GM23338 (cell line): ENCODE results near the gene TICRR. TPM values are rescaled to one million over a fixed set of nuclear protein-coding genes. Genes with fewer than 3 reads are reported as not detected.

Experiments
- ATAC-seq: fragments of 200-7000 bp; cut with Tn5 transposase; 3 replicates; pipeline ENCODE4 v1.9.1; 2020
- DNase-seq: peaks from one replicate; pipeline ENCODE4 v3.0.0-alpha.2; 2015; ENCODE audit warnings: low spot score
- H2AFZ ChIP-seq: fragments of 200-600 bp; sonication (generic); 2 replicates; pipeline ENCODE4 v1.8.0; 2016; ENCODE audit warnings: antibody characterized with exemption, mild to moderate bottlenecking, moderate library complexity
- H3F3A ChIP-seq: fragments of 200-600 bp; sonication (generic); replicated peaks from 2 replicates; pipeline ENCODE4 v1.8.0; 2017; ENCODE audit warnings: antibody characterized with exemption, mixed run types, low read depth
- H3K27ac ChIP-seq: fragments of 200-600 bp; sonication (generic); 2 replicates; pipeline ENCODE4 v1.6.1; 2016; ENCODE audit warnings: low read depth
- H3K27me3 ChIP-seq: fragments of 200-600 bp; sonication (generic); 2 replicates; pipeline ENCODE4 v1.8.0; 2016; ENCODE audit warnings: mild to moderate bottlenecking, mixed run types, moderate library complexity; ENCODE audit not compliant: insufficient read depth
- H3K36me3 ChIP-seq: fragments of 200-600 bp; sonication (generic); 2 replicates; pipeline ENCODE4 v1.8.0; 2016; ENCODE audit warnings: mild to moderate bottlenecking; ENCODE audit not compliant: insufficient read depth
- H3K4me1 ChIP-seq: fragments of 200-600 bp; sonication (generic); 2 replicates; pipeline ENCODE4 v1.8.0; 2016; ENCODE audit warnings: mild to moderate bottlenecking, moderate library complexity; ENCODE audit not compliant: insufficient read depth
- H3K4me2 ChIP-seq: fragments of 200-600 bp; sonication (generic); 2 replicates; pipeline ENCODE4 v1.7.1; 2017; ENCODE audit warnings: mixed run types
- H3K4me3 ChIP-seq: fragments of 200-600 bp; sonication (generic); 2 replicates; pipeline ENCODE4 v1.6.1; 2016; ENCODE audit warnings: mixed run types
- H3K79me2 ChIP-seq: fragments of 200-600 bp; sonication (generic); replicated peaks from 2 replicates; pipeline ENCODE4 v1.8.0; 2017; ENCODE audit warnings: mild to moderate bottlenecking; ENCODE audit not compliant: insufficient read depth
- H3K9me2 ChIP-seq: fragments of 200-600 bp; sonication (generic); 2 replicates; pipeline ENCODE4 v1.8.0; 2017; ENCODE audit not compliant: insufficient read depth
- H4K20me1 ChIP-seq: fragments of 200-600 bp; sonication (generic); replicated peaks from 2 replicates; pipeline ENCODE4 v1.8.0; 2017; ENCODE audit warnings: mild to moderate bottlenecking; ENCODE audit not compliant: insufficient read depth
- H3K27ac Mint-ChIP-seq: 2 replicates; pipeline ENCODE4 v1.8.0; 2020; ENCODE audit warnings: inconsistent platforms, mild to moderate bottlenecking, moderate library complexity, mixed read lengths
- H3K27me3 Mint-ChIP-seq: 3 replicates; pipeline ENCODE4 v1.8.0; 2022; ENCODE audit warnings: low read depth, mild to moderate bottlenecking, moderate library complexity, mixed read lengths, inconsistent platforms; ENCODE audit not compliant: insufficient read depth, poor library complexity
- H3K36me3 Mint-ChIP-seq: 3 replicates; pipeline ENCODE4 v1.8.0; 2021; ENCODE audit warnings: low read depth, mild to moderate bottlenecking, inconsistent platforms, moderate library complexity, mixed read lengths
- H3K4me1 Mint-ChIP-seq: 3 replicates; pipeline ENCODE4 v1.8.0; 2020; ENCODE audit warnings: mild to moderate bottlenecking, inconsistent platforms, mixed read lengths
- H3K4me3 Mint-ChIP-seq: 3 replicates; pipeline ENCODE4 v1.8.0; 2021; ENCODE audit warnings: moderate library complexity, mild to moderate bottlenecking, inconsistent platforms, mixed read lengths
- H3K9me3 Mint-ChIP-seq: 3 replicates; pipeline ENCODE4 v1.8.0; 2020; ENCODE audit warnings: moderate library complexity, mild to moderate bottlenecking, inconsistent platforms, mixed read lengths
- CREB1 ChIP-seq: fragments of 250-450 bp; sonication (Bioruptor Pico); IDR thresholded peaks from 2 replicates; pipeline ENCODE4 v1.5.0; 2020; ENCODE audit warnings: low read depth, mild to moderate bottlenecking, moderate library complexity
- CTCF ChIP-seq, 2 experiments: fragments of 200-600 bp in 1 of 2; sonication (generic) in 1 of 2; conservative IDR thresholded peaks; 2 replicates each; pipeline versions ENCODE4 v1.5.1 to v1.6.1; 2016 to 2017; ENCODE audit warnings: antibody characterized with exemption in 2 of 2, low read depth in 2 of 2, mild to moderate bottlenecking in 2 of 2, moderate library complexity in 1 of 2
- EZH2 ChIP-seq: fragments of 200-600 bp; sonication (generic); IDR thresholded peaks from one replicate; pipeline ENCODE4 v1.8.0; 2017; ENCODE audit warnings: antibody characterized with exemption, mild to moderate bottlenecking, low read depth; ENCODE audit not compliant: unreplicated experiment
- JUNB ChIP-seq: IDR thresholded peaks from one replicate; pipeline ENCODE4 v1.6.1; 2016; ENCODE audit warnings: antibody characterized with exemption; ENCODE audit not compliant: unreplicated experiment
- NANOG ChIP-seq: IDR thresholded peaks from 2 replicates; pipeline ENCODE4 v1.6.1; 2016; ENCODE audit warnings: antibody characterized with exemption, borderline replicate concordance
- POLR2AphosphoS5 ChIP-seq: IDR thresholded peaks from 2 replicates; pipeline ENCODE4 v1.6.1; 2016; ENCODE audit warnings: antibody characterized with exemption, low read depth
- REST ChIP-seq: IDR thresholded peaks from one replicate; pipeline ENCODE4 v1.6.1; 2018; ENCODE audit warnings: antibody characterized with exemption; ENCODE audit not compliant: unreplicated experiment
- ZNF114 ChIP-seq: fragments of 250-450 bp; sonication (Bioruptor Pico); IDR thresholded peaks from 2 replicates; pipeline ENCODE4 v1.5.0; 2020; ENCODE audit warnings: mild to moderate bottlenecking, moderate library complexity
- ZNF331 ChIP-seq: fragments of 250-450 bp; sonication (Bioruptor Pico); IDR thresholded peaks from 2 replicates; pipeline ENCODE4 v1.5.0; 2020; ENCODE audit warnings: low read depth, mild to moderate bottlenecking, moderate library complexity
- polyA plus RNA-seq: library from polyadenylated mRNA; unstranded; fragments of >200 nt; fragmentation: Nextera tagmentation; extraction: Ambion mirVana; gene quantifications from 2 replicates; pipeline ENCODE4 v1.2.1, GENCODE V29; 2016
- total RNA-seq: library from RNA; depleted of rRNA; stranded (reverse); fragments of >200 nt; shearing (Covaris generic); gene quantifications from 2 replicates; pipeline ENCODE4 v1.2.3, GENCODE V29; 2014
- TF ChIP-seq, protein P1 (sequence below): fragments of 250-450 bp; sonication (Bioruptor Pico); IDR thresholded peaks from 2 replicates; pipeline ENCODE4 v1.5.0; 2020; ENCODE audit warnings: mild to moderate bottlenecking, moderate library complexity

TICRR gene
- total and polyA plus RNA-seq, 2 experiments from 2014 or later, result 11.2 to 42.3 TPM

GRCh38 chr15:89611317-89611716, 36.0 kb downstream of the TICRR start:
- H2AFZ ChIP-seq, result no peak overlapping the region
- H3F3A ChIP-seq, result no peaks in the 10 kb centered on the region
- DNase-seq (no peak), ATAC-seq (no peak)
- no peaks in the 10 kb centered on the region for H3K9me3 Mint-ChIP-seq
- H3K4me1 ChIP-seq, result no peaks in the 10 kb centered on the region
- H3K27me3 ChIP-seq, result no peaks in the 10 kb centered on the region
- no peaks in the 10 kb centered on the region for H3K9me2 ChIP-seq
- H3K4me1 Mint-ChIP-seq, result no peaks in the 10 kb centered on the region
- no peak overlapping the region for H3K27ac ChIP-seq
- no peak overlapping the region for H3K4me3 ChIP-seq
- H3K4me2 ChIP-seq, result no peak overlapping the region
- peaks cover 88% of the 10 kb centered on the region for H3K36me3 Mint-ChIP-seq
- TF ChIP-seq EZH2 (no peak), POLR2AphosphoS5 (no peak), ZNF114 (no peak), CTCF (conservative IDR thresholded peaks at IDR 0.05; ENCODE audit: low read depth in 2 of 2) (no peak), REST (no peak), JUNB (no peak), ZNF331 (CRISPR knock-in tag) (no peak), NANOG (no peak), CREB1 (CRISPR knock-in tag) (no peak)
- TF ChIP-seq, protein P1, sequence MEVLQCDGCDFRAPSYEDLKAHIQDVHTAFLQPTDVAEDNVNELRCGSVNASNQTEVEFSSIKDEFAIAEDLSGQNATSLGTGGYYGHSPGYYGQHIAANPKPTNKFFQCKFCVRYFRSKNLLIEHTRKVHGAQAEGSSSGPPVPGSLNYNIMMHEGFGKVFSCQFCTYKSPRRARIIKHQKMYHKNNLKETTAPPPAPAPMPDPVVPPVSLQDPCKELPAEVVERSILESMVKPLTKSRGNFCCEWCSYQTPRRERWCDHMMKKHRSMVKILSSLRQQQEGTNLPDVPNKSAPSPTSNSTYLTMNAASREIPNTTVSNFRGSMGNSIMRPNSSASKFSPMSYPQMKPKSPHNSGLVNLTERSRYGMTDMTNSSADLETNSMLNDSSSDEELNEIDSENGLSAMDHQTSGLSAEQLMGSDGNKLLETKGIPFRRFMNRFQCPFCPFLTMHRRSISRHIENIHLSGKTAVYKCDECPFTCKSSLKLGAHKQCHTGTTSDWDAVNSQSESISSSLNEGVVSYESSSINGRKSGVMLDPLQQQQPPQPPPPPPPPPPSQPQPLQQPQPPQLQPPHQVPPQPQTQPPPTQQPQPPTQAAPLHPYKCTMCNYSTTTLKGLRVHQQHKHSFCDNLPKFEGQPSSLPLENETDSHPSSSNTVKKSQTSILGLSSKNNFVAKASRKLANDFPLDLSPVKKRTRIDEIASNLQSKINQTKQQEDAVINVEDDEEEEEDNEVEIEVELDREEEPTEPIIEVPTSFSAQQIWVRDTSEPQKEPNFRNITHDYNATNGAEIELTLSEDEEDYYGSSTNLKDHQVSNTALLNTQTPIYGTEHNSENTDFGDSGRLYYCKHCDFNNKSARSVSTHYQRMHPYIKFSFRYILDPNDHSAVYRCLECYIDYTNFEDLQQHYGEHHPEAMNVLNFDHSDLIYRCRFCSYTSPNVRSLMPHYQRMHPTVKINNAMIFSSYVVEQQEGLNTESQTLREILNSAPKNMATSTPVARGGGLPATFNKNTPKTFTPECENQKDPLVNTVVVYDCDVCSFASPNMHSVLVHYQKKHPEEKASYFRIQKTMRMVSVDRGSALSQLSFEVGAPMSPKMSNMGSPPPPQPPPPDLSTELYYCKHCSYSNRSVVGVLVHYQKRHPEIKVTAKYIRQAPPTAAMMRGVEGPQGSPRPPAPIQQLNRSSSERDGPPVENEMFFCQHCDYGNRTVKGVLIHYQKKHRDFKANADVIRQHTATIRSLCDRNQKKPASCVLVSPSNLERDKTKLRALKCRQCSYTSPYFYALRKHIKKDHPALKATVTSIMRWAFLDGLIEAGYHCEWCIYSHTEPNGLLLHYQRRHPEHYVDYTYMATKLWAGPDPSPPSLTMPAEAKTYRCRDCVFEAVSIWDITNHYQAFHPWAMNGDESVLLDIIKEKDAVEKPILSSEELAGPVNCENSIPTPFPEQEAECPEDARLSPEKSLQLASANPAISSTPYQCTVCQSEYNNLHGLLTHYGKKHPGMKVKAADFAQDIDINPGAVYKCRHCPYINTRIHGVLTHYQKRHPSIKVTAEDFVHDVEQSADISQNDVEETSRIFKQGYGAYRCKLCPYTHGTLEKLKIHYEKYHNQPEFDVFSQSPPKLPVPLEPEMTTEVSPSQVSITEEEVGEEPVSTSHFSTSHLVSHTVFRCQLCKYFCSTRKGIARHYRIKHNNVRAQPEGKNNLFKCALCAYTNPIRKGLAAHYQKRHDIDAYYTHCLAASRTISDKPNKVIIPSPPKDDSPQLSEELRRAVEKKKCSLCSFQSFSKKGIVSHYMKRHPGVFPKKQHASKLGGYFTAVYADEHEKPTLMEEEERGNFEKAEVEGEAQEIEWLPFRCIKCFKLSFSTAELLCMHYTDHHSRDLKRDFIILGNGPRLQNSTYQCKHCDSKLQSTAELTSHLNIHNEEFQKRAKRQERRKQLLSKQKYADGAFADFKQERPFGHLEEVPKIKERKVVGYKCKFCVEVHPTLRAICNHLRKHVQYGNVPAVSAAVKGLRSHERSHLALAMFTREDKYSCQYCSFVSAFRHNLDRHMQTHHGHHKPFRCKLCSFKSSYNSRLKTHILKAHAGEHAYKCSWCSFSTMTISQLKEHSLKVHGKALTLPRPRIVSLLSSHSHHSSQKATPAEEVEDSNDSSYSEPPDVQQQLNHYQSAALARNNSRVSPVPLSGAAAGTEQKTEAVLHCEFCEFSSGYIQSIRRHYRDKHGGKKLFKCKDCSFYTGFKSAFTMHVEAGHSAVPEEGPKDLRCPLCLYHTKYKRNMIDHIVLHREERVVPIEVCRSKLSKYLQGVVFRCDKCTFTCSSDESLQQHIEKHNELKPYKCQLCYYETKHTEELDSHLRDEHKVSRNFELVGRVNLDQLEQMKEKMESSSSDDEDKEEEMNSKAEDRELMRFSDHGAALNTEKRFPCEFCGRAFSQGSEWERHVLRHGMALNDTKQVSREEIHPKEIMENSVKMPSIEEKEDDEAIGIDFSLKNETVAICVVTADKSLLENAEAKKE (CRISPR knock-in tag), result no peak
- H3K79me2 ChIP-seq, result peaks cover 29% of the 10 kb centered on the region; the same call in 1 of the 2 replicates
- no peak overlapping the region for H3K27ac Mint-ChIP-seq
- H4K20me1 ChIP-seq, result 0 out of 2 replicates have a peak, but pooled peaks cover 22% of the 10 kb centered on the region
- H3K36me3 ChIP-seq, result peaks cover 87% of the 10 kb centered on the region
- no peak overlapping the region for H3K4me3 Mint-ChIP-seq
- H3K27me3 Mint-ChIP-seq, result no peaks in the 10 kb centered on the region
